HG03460 (cell line): ENCODE data around the gene OR2T34.
"Not testable (repeated sequence)": the region's sequence is repeated elsewhere in the genome, so short reads cannot be mapped to it uniquely, and the experiment has no call there.

Experiments
- ATAC-seq: cut with Tn5 transposase; IDR thresholded peaks from one replicate; pipeline ENCODE4 v1.9.1; 2021; ENCODE audit not compliant: unreplicated experiment

Gene OR2T34

GRCh38 chr1:248574657-248575056 lies at the start of gene OR2T34:
TSS of gene OR2T34 (minus strand) at chr1:248574757. CDS start at chr1:248574757, 0 bp downstream.
- ATAC-seq: not testable (repeated sequence)

- peak; percentile 88 for ATAC-seq
Measured at GRCh38 chr1:248622570-248623001, 48.0 kb upstream of the OR2T34 start.

GRCh38 chr1:248621770-248622169 lies 47.2 kb upstream of the OR2T34 start:
- no peak for ATAC-seq

GRCh38 chr1:248618878-248619277 lies 44.3 kb upstream of the OR2T34 start:
- no peak for ATAC-seq

- no peak for ATAC-seq
Measured at GRCh38 chr1:248618119-248618518, 43.6 kb upstream of the OR2T34 start.

- no peak for ATAC-seq
Measured at GRCh38 chr1:248613742-248614141, 39.2 kb upstream of the OR2T34 start.

- ATAC-seq: no peak
Measured at GRCh38 chr1:248611883-248612414, 37.4 kb upstream of the OR2T34 start.

GRCh38 chr1:248610301-248610700 lies 35.7 kb upstream of the OR2T34 start:
- ATAC-seq: no peak

GRCh38 chr1:248599396-248599795 lies 24.8 kb upstream of the OR2T34 start:
- no peak for ATAC-seq

GRCh38 chr1:248597589-248597988 lies 23.0 kb upstream of the OR2T34 start, which contains the start of gene OR2T10:
TSS of gene OR2T10 (minus strand) at chr1:248597700. CDS start at chr1:248593768, 3,932 bp downstream.
- ATAC-seq: no peak

GRCh38 chr1:248596615-248597014 lies 22.1 kb upstream of the OR2T34 start:
- no peak for ATAC-seq

GRCh38 chr1:248593226-248593625 lies 18.7 kb upstream of the OR2T34 start:
- ATAC-seq: no peak

- no peak for ATAC-seq
Measured at GRCh38 chr1:248592655-248593054, 18.1 kb upstream of the OR2T34 start.

- no peak for ATAC-seq
Measured at GRCh38 chr1:248590055-248590454, 15.5 kb upstream of the OR2T34 start.

- ATAC-seq: no peak
Measured at GRCh38 chr1:248589334-248589733, 14.8 kb upstream of the OR2T34 start.

- ATAC-seq: no peak
Measured at GRCh38 chr1:248585266-248585665, 10.7 kb upstream of the OR2T34 start.

- ATAC-seq: no peak
Measured at GRCh38 chr1:248576260-248576980, 1.9 kb upstream of the OR2T34 start.

- not testable (repeated sequence) for ATAC-seq
Measured at GRCh38 chr1:248573856-248574255, 701 bp downstream of the OR2T34 start.

- ATAC-seq: peak; percentile 85
Measured at GRCh38 chr1:248572049-248572448, 2.5 kb downstream of the OR2T34 start.

- ATAC-seq: not testable (repeated sequence)
Measured at GRCh38 chr1:248570811-248571210, 3.7 kb downstream of the OR2T34 start.

GRCh38 chr1:248569049-248569448 lies 5.5 kb downstream of the OR2T34 start:
- not testable (repeated sequence) for ATAC-seq

- peak; percentile 71 for ATAC-seq
Measured at GRCh38 chr1:248565530-248566373, 8.8 kb downstream of the OR2T34 start.
